ENCODE measurements around the gene NR0B2. TPM values are rescaled to one million over a fixed set of nuclear protein-coding genes. Genes with fewer than 3 reads are reported as not detected.

NR0B2 gene
- total and polyA plus RNA-seq, 2 of the 13 experiments (the other 11 are each of a cell fraction or from before 2014, with no cell fraction given) = 72.5 to 133 TPM

GRCh38 chr1:26900001-26900814 lies 13.6 kb downstream of the NR0B2 start, which contains the start of gene GPATCH3 (continued):
- TF ChIP-seq, protein P1, sequence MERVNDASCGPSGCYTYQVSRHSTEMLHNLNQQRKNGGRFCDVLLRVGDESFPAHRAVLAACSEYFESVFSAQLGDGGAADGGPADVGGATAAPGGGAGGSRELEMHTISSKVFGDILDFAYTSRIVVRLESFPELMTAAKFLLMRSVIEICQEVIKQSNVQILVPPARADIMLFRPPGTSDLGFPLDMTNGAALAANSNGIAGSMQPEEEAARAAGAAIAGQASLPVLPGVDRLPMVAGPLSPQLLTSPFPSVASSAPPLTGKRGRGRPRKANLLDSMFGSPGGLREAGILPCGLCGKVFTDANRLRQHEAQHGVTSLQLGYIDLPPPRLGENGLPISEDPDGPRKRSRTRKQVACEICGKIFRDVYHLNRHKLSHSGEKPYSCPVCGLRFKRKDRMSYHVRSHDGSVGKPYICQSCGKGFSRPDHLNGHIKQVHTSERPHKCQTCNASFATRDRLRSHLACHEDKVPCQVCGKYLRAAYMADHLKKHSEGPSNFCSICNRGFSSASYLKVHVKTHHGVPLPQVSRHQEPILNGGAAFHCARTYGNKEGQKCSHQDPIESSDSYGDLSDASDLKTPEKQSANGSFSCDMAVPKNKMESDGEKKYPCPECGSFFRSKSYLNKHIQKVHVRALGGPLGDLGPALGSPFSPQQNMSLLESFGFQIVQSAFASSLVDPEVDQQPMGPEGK (CRISPR knock-in tag; IDR thresholded peaks at IDR 0.05) = peak; percentile 31; the same call in 1 of the 2 replicates
- TF ChIP-seq NFIB (CRISPR knock-in tag; IDR thresholded peaks at IDR 0.05; ENCODE audit: borderline replicate concordance) (no peak), NFKBIZ (CRISPR knock-in tag; IDR thresholded peaks at IDR 0.05) (0 out of 2 replicates have a peak, but pooled peaks have one; percentile 76), ZNF784 (CRISPR knock-in tag; IDR thresholded peaks at IDR 0.05; ENCODE audit: borderline replicate concordance) (no peak), ZNF34 (CRISPR knock-in tag; IDR thresholded peaks at IDR 0.05; ENCODE audit: borderline replicate concordance) (no peak), FLYWCH1 (CRISPR knock-in tag; IDR thresholded peaks at IDR 0.05) (no peak), PAXIP1 (CRISPR knock-in tag; conservative IDR thresholded peaks at IDR 0.05) (peak; percentile 38; the same call in 1 of the 2 replicates), ZNF614 (CRISPR knock-in tag; IDR thresholded peaks at IDR 0.05; ENCODE audit: borderline replicate concordance) (0 out of 2 replicates have a peak, but pooled peaks have one; percentile 26), BRD4 (CRISPR knock-in tag; IDR thresholded peaks at IDR 0.05) (peak; percentile 45), HIVEP1 (CRISPR knock-in tag; IDR thresholded peaks at IDR 0.05) (no peak; the same call in 1 of the 2 replicates), ATRX (CRISPR knock-in tag; IDR thresholded peaks at IDR 0.05; ENCODE audit: borderline replicate concordance) (no peak), TOE1 (CRISPR knock-in tag; IDR thresholded peaks at IDR 0.05) (no peak), GFI1 (CRISPR knock-in tag; IDR thresholded peaks at IDR 0.05; ENCODE audit: borderline replicate concordance) (peak; percentile 73; the same call in 1 of the 2 replicates)
- TF ChIP-seq, protein P2, sequence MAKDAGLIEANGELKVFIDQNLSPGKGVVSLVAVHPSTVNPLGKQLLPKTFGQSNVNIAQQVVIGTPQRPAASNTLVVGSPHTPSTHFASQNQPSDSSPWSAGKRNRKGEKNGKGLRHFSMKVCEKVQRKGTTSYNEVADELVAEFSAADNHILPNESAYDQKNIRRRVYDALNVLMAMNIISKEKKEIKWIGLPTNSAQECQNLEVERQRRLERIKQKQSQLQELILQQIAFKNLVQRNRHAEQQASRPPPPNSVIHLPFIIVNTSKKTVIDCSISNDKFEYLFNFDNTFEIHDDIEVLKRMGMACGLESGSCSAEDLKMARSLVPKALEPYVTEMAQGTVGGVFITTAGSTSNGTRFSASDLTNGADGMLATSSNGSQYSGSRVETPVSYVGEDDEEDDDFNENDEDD (CRISPR knock-in tag; IDR thresholded peaks at IDR 0.05; ENCODE audit: borderline replicate concordance) = no peak; the same call in 1 of the 2 replicates
- TF ChIP-seq, protein P3, sequence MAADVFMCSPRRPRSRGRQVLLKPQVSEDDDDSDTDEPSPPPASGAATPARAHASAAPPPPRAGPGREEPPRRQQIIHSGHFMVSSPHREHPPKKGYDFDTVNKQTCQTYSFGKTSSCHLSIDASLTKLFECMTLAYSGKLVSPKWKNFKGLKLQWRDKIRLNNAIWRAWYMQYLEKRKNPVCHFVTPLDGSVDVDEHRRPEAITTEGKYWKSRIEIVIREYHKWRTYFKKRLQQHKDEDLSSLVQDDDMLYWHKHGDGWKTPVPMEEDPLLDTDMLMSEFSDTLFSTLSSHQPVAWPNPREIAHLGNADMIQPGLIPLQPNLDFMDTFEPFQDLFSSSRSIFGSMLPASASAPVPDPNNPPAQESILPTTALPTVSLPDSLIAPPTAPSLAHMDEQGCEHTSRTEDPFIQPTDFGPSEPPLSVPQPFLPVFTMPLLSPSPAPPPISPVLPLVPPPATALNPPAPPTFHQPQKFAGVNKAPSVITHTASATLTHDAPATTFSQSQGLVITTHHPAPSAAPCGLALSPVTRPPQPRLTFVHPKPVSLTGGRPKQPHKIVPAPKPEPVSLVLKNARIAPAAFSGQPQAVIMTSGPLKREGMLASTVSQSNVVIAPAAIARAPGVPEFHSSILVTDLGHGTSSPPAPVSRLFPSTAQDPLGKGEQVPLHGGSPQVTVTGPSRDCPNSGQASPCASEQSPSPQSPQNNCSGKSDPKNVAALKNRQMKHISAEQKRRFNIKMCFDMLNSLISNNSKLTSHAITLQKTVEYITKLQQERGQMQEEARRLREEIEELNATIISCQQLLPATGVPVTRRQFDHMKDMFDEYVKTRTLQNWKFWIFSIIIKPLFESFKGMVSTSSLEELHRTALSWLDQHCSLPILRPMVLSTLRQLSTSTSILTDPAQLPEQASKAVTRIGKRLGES (CRISPR knock-in tag; IDR thresholded peaks at IDR 0.05; ENCODE audit: borderline replicate concordance) = no peak
- TF ChIP-seq, protein P4, sequence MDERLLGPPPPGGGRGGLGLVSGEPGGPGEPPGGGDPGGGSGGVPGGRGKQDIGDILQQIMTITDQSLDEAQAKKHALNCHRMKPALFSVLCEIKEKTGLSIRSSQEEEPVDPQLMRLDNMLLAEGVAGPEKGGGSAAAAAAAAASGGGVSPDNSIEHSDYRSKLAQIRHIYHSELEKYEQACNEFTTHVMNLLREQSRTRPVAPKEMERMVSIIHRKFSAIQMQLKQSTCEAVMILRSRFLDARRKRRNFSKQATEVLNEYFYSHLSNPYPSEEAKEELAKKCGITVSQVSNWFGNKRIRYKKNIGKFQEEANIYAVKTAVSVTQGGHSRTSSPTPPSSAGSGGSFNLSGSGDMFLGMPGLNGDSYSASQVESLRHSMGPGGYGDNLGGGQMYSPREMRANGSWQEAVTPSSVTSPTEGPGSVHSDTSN (CRISPR knock-in tag; IDR thresholded peaks at IDR 0.05) = no peak

All from HepG2 (cell line).